COLO668 (cell line): ENCODE data around the gene NUDT1.
"Not testable (repeated sequence)": the region's sequence is repeated elsewhere in the genome, so short reads cannot be mapped to it uniquely, and the experiment has no call there.

Experiments
- DNase-seq: peaks from one replicate; lab custom pipeline; 2025; ENCODE audit not compliant: unreplicated experiment; lab: John Stamatoyannopoulos, UW

The NUDT1 gene

GRCh38 chr7:2264158-2264557 is 22.1 kb downstream of the NUDT1 start:
- no peak for DNase-seq

- no peak for DNase-seq
These were observed 24.9 kb downstream of the NUDT1 start for GRCh38 chr7:2266911-2267310.

GRCh38 chr7:2269089-2269990 is 27.3 kb downstream of the NUDT1 start:
- DNase-seq, result not testable (repeated sequence)

GRCh38 chr7:2269991-2270460 is 28.0 kb downstream of the NUDT1 start:
- no peak for DNase-seq

- no peak for DNase-seq
These were observed 28.5 kb downstream of the NUDT1 start for GRCh38 chr7:2270495-2270894.

- no peak for DNase-seq
These were observed 29.4 kb downstream of the NUDT1 start for GRCh38 chr7:2271273-2272026.

GRCh38 chr7:2272031-2272430 is 30.0 kb downstream of the NUDT1 start:
- DNase-seq, result no peak

- no peak for DNase-seq
These were observed 31.8 kb downstream of the NUDT1 start for GRCh38 chr7:2273866-2274265.

GRCh38 chr7:2274666-2275065 is 32.6 kb downstream of the NUDT1 start:
- DNase-seq, result no peak

GRCh38 chr7:2275101-2275500 is 33.1 kb downstream of the NUDT1 start:
- DNase-seq, result no peak

- no peak for DNase-seq
These were observed 34.1 kb downstream of the NUDT1 start for GRCh38 chr7:2276107-2276506.

- no peak for DNase-seq
These were observed 36.0 kb downstream of the NUDT1 start for GRCh38 chr7:2278026-2278425.

- DNase-seq, result no peak
These were observed 37.9 kb downstream of the NUDT1 start for GRCh38 chr7:2279896-2280295.

GRCh38 chr7:2280424-2280823 is 38.4 kb downstream of the NUDT1 start:
- no peak for DNase-seq

- no peak for DNase-seq
These were observed 39.5 kb downstream of the NUDT1 start for GRCh38 chr7:2281541-2281940.

- DNase-seq, result no peak
These were observed 40.2 kb downstream of the NUDT1 start for GRCh38 chr7:2282185-2282751.

GRCh38 chr7:2283074-2283473 is 41.0 kb downstream of the NUDT1 start:
- no peak for DNase-seq

GRCh38 chr7:2287745-2288144 is 45.7 kb downstream of the NUDT1 start:
- no peak for DNase-seq

- no peak for DNase-seq
These were observed 46.5 kb downstream of the NUDT1 start for GRCh38 chr7:2288503-2288902.

- no peak for DNase-seq
These were observed 47.1 kb downstream of the NUDT1 start for GRCh38 chr7:2289111-2289586.

GRCh38 chr7:2289621-2290020 is 47.6 kb downstream of the NUDT1 start:
- no peak for DNase-seq

GRCh38 chr7:2290877-2291276 is 48.9 kb downstream of the NUDT1 start:
- no peak for DNase-seq
